DND-41 (cell line): ENCODE data around the gene LGI1.

Experiments
- ATAC-seq: fragments of 200-7000 bp; cut with Tn5 transposase; 3 replicates; pipeline ENCODE4 v1.9.1; 2021; ENCODE audit warnings: low read depth; ENCODE audit not compliant: insufficient read depth
- DNase-seq: peaks from one replicate; pipeline ENCODE4 v3.0.0-alpha.2; 2020
- H2AFZ ChIP-seq: 2 replicates; pipeline ENCODE4 v1.6.0; 2012; ENCODE audit warnings: low read depth, low read length
- H3K27ac ChIP-seq: 2 replicates; pipeline ENCODE4 v1.5.1; 2012; ENCODE audit warnings: low read length, inconsistent platforms
- H3K27me3 ChIP-seq: fragments of 200-600 bp; sonication (generic); 2 replicates; pipeline ENCODE4 v1.6.0; 2012; ENCODE audit warnings: low read length, mild to moderate bottlenecking, inconsistent platforms; ENCODE audit not compliant: insufficient read depth, poor library complexity
- H3K36me3 ChIP-seq: 2 replicates; pipeline ENCODE4 v1.5.1; 2012; ENCODE audit warnings: low read length, inconsistent platforms; ENCODE audit not compliant: insufficient read depth
- H3K4me1 ChIP-seq: 2 replicates; pipeline ENCODE4 v1.5.1; 2012; ENCODE audit warnings: mild to moderate bottlenecking, low read length; ENCODE audit not compliant: insufficient read depth
- H3K4me2 ChIP-seq: 2 replicates; pipeline ENCODE4 v1.6.0; 2012; ENCODE audit warnings: mild to moderate bottlenecking, moderate library complexity, low read length, inconsistent platforms; ENCODE audit not compliant: insufficient read depth
- H3K4me3 ChIP-seq, 2 experiments: fragments of 200-600 bp in 1 of 2; shearing (Covaris generic) in 1 of 2; 2 replicates each; pipeline ENCODE4 v1.5.1; 2012 to 2016; ENCODE audit warnings: inconsistent platforms in 2 of 2, low read length in 2 of 2, mild to moderate bottlenecking in 2 of 2, low read depth in 1 of 2, moderate library complexity in 1 of 2
- H3K79me2 ChIP-seq: 2 replicates; pipeline ENCODE4 v1.6.0; 2012; ENCODE audit warnings: low read length, inconsistent platforms; ENCODE audit not compliant: insufficient read depth
- H3K9ac ChIP-seq: 2 replicates; pipeline ENCODE4 v1.6.0; 2012; ENCODE audit warnings: low read depth, mild to moderate bottlenecking, inconsistent platforms, low read length, moderate library complexity
- H3K9me3 ChIP-seq: 2 replicates; pipeline ENCODE4 v1.5.1; 2012; ENCODE audit warnings: low read length, moderate library complexity, mild to moderate bottlenecking, inconsistent platforms; ENCODE audit not compliant: insufficient read depth, severe bottlenecking
- H4K20me1 ChIP-seq: 2 replicates; pipeline ENCODE4 v1.6.0; 2012; ENCODE audit warnings: low read length; ENCODE audit not compliant: insufficient read depth
- EZH2 ChIP-seq: IDR thresholded peaks from 3 replicates; pipeline ENCODE4 v1.6.1; 2012; ENCODE audit warnings: borderline replicate concordance, low read depth, mild to moderate bottlenecking, moderate library complexity, low read length, inconsistent platforms; ENCODE audit not compliant: severe bottlenecking
- TF ChIP-seq, protein P1 (sequence below): IDR thresholded peaks from 2 replicates; pipeline ENCODE4 v1.5.1; 2012; ENCODE audit warnings: borderline replicate concordance, low read length, moderate library complexity, mild to moderate bottlenecking; ENCODE audit not compliant: poor library complexity, severe bottlenecking; ENCODE audit errors: extremely low read depth

LGI1 gene

DNA sequence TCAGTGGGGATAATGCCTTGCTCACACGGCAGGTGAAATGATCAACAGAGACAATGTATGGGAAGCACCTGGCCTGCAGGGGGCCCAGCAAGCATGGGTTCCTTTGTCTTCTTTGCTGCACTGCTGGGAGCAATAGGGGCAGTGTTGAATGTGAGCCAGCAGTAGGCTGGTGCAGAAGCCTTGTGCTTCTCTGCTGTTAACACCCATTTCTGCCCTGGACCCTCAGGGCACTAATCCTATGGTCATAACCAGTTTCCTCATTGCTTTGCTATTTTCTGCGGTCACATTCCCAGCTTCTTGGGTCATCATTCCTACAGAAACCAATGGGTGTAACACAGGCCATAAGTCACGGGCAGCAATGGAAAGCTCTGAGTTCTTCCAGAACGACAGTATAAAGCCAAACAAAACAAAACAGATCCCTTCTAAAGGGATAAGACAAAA lies 10.9 kb upstream of the LGI1 start:
- Histone ChIP-seq H3K9ac (no peak overlapping the region), H3K27ac (no peak overlapping the region), H3K36me3 (no peaks in the 10 kb centered on the region), H3K4me1 (no peaks in the 10 kb centered on the region), H3K9me3 (no peaks in the 10 kb centered on the region), H3K79me2 (no peaks in the 10 kb centered on the region), H2AFZ (no peak overlapping the region), H3K4me3 (no peak overlapping the region), H4K20me1 (no peaks in the 10 kb centered on the region), H3K27me3 (peaks cover 12% of the 10 kb centered on the region), H3K4me2 (no peak overlapping the region)
- ATAC-seq (no peak), DNase-seq (no peak)
- TF ChIP-seq EZH2 = no peak
- TF ChIP-seq, protein P1, sequence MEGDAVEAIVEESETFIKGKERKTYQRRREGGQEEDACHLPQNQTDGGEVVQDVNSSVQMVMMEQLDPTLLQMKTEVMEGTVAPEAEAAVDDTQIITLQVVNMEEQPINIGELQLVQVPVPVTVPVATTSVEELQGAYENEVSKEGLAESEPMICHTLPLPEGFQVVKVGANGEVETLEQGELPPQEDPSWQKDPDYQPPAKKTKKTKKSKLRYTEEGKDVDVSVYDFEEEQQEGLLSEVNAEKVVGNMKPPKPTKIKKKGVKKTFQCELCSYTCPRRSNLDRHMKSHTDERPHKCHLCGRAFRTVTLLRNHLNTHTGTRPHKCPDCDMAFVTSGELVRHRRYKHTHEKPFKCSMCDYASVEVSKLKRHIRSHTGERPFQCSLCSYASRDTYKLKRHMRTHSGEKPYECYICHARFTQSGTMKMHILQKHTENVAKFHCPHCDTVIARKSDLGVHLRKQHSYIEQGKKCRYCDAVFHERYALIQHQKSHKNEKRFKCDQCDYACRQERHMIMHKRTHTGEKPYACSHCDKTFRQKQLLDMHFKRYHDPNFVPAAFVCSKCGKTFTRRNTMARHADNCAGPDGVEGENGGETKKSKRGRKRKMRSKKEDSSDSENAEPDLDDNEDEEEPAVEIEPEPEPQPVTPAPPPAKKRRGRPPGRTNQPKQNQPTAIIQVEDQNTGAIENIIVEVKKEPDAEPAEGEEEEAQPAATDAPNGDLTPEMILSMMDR = no peak

DNA sequence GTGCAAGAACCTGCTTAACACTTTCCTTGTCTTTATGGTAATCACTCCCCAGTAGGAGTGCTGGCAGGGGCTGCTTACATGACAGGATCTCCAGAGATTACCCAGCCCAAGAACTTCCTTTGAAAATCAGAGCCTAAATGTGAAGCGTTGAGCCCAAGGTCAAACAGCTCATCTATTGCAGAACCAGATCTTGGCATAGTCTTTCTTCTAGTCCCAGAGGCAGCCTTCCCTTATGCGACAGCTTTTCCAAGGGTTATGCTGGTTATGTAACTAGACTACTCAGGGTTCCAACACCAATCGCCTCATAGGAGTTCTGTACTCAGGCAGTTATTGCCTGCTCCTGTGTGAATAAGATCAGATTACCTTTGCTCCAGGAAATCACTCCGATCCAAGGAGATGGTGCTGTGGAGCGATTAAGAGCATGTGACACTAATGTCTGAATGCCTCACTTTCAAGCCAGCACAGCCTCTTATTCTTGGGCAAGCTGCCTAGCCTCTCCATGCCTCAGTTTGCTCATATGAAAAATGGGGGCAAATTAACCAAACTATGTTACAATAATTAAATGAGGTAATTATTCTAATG lies 8.4 kb upstream of the LGI1 start:
- Histone ChIP-seq H4K20me1 (no peaks in the 10 kb centered on the region), H2AFZ (no peak overlapping the region), H3K4me1 (no peaks in the 10 kb centered on the region), H3K4me3 (no peak overlapping the region), H3K9me3 (no peaks in the 10 kb centered on the region), H3K36me3 (no peaks in the 10 kb centered on the region), H3K4me2 (no peak overlapping the region), H3K9ac (no peak overlapping the region), H3K27me3 (peaks cover 12% of the 10 kb centered on the region), H3K79me2 (no peaks in the 10 kb centered on the region), H3K27ac (no peak overlapping the region)
- no peak for DNase-seq
- TF ChIP-seq, protein P1 = no peak
- no peak for TF ChIP-seq EZH2
- ATAC-seq = no peak

DNA sequence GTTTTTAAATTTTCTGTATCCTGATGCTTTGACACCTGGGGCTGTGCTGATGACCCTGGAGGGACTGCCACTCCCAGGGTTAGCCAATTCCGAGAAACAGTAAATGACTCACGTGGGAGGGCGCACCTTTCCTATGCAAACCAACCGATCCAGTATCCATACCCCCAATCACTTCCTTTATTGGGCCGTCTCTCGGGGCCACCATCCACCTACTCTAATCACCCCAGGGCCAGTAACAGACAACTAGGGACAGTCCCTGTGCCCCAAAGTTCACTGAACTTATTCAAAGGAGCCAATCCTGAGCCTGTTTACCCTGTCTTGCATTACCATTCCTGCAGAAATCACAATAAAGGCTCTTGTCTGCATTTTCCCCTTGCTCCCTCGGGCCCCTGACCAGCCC lies 6.6 kb upstream of the LGI1 start:
- DNase-seq = no peak
- no peak for ATAC-seq
- H3K9me3 ChIP-seq = no peaks in the 10 kb centered on the region
- TF ChIP-seq, protein P1 = no peak
- TF ChIP-seq EZH2 = no peak
- no peaks in the 10 kb centered on the region for H3K4me1 ChIP-seq
- H3K27me3 ChIP-seq = peaks cover 12% of the 10 kb centered on the region
- H3K9ac ChIP-seq = no peak overlapping the region
- H4K20me1 ChIP-seq = no peaks in the 10 kb centered on the region
- no peaks in the 10 kb centered on the region for H3K79me2 ChIP-seq
- no peak overlapping the region for H3K4me3 ChIP-seq
- no peaks in the 10 kb centered on the region for H3K36me3 ChIP-seq
- H3K27ac ChIP-seq = no peak overlapping the region
- H3K4me2 ChIP-seq = no peak overlapping the region
- H2AFZ ChIP-seq = no peak overlapping the region
